Upper lobe of right lung (tissue), 1 donor: ENCODE measurements around the gene UBL7. TPM values are rescaled to one million over a fixed set of nuclear protein-coding genes. Genes with fewer than 3 reads are reported as not detected.
"Not testable (repeated sequence)": the region's sequence is repeated elsewhere in the genome, so short reads cannot be mapped to it uniquely, and the experiment has no call there.

Experiments
- ATAC-seq: fragments of 200-7000 bp; cut with Tn5 transposase; one replicate; pipeline ENCODE4 v1.9.1; 2020; ENCODE audit warnings: mild to moderate bottlenecking, moderate library complexity
- DNase-seq: peaks from one replicate; pipeline ENCODE4 v3.0.0-alpha.2; 2020
- H3K27ac ChIP-seq: fragments of 200-600 bp; one replicate; pipeline ENCODE4 v1.8.0; 2022
- H3K27me3 ChIP-seq: fragments of 200-600 bp; one replicate; pipeline ENCODE4 v1.8.0; 2022; ENCODE audit warnings: mild to moderate bottlenecking
- H3K36me3 ChIP-seq: fragments of 200-600 bp; one replicate; pipeline ENCODE4 v1.8.0; 2022
- H3K4me1 ChIP-seq: fragments of 200-600 bp; one replicate; pipeline ENCODE4 v1.8.0; 2022
- H3K4me3 ChIP-seq: fragments of 200-600 bp; one replicate; pipeline ENCODE4 v1.8.0; 2022; ENCODE audit warnings: mild to moderate bottlenecking
- H3K9me3 ChIP-seq: fragments of 200-600 bp; one replicate; pipeline ENCODE4 v1.8.0; 2022
- CTCF ChIP-seq: fragments of 200-600 bp; IDR thresholded peaks from one replicate; pipeline ENCODE4 v1.8.0; 2022; ENCODE audit warnings: antibody characterized with exemption
- intact Hi-C: fragments of 100-400 bp; cut with DNase I; formaldehyde crosslinking; loops from one replicate; pipeline ENCODE4 v1.11.0; 2022
- total RNA-seq: library from RNA; stranded (reverse); fragmentation: NEBNext Ultra II Directional; extraction: Animal tissue kit (Norgen Biotek cat#: 25700); gene quantifications from one replicate; pipeline ENCODE4 v1.2.1, GENCODE V29; 2021
- donor health status: DM: no; HTN: yes; CAD: no; lungs with severe emphysema.

UBL7 gene
- total RNA-seq, 1 donor from 2014 or later = 40.8 TPM

GRCh38 chr15:74489518-74490338 is 28.8 kb upstream of the UBL7 start:
- ATAC-seq = peak; percentile 93
- peak; percentile 71 for DNase-seq

GRCh38 chr15:74488776-74489175 is 27.8 kb upstream of the UBL7 start:
- H3K4me3 ChIP-seq = no peak overlapping the region
- DNase-seq = no peak
- no peaks in the 10 kb centered on the region for H3K9me3 ChIP-seq
- no peaks in the 10 kb centered on the region for H3K27me3 ChIP-seq
- H3K4me1 ChIP-seq = no peaks in the 10 kb centered on the region
- H3K36me3 ChIP-seq = no peaks in the 10 kb centered on the region
- intact Hi-C loops = no loop called here
- ATAC-seq = no peak
- no peak for TF ChIP-seq CTCF
- no peak overlapping the region for H3K27ac ChIP-seq

More at GRCh38 chr15:74489518-74490338, 28.8 kb upstream of the UBL7 start:
- H3K27ac ChIP-seq = no peak overlapping the region
- H3K4me3 ChIP-seq = no peak overlapping the region
- H3K27me3 ChIP-seq = no peaks in the 10 kb centered on the region
- H3K36me3 ChIP-seq = no peaks in the 10 kb centered on the region
- no peaks in the 10 kb centered on the region for H3K9me3 ChIP-seq
- intact Hi-C loops = no loop called here
- peak; percentile 70 for TF ChIP-seq CTCF
- H3K4me1 ChIP-seq = no peaks in the 10 kb centered on the region

GRCh38 chr15:74482661-74483060 is 21.7 kb upstream of the UBL7 start:
- intact Hi-C loops = no loop called here
- H3K4me1 ChIP-seq = no peaks in the 10 kb centered on the region
- H3K4me3 ChIP-seq = no peak overlapping the region
- H3K9me3 ChIP-seq = no peaks in the 10 kb centered on the region
- H3K36me3 ChIP-seq = no peaks in the 10 kb centered on the region
- H3K27me3 ChIP-seq = no peaks in the 10 kb centered on the region
- no peak for ATAC-seq
- no peak for TF ChIP-seq CTCF
- no peak for DNase-seq
- H3K27ac ChIP-seq = no peak overlapping the region

GRCh38 chr15:74480364-74480763 is 19.4 kb upstream of the UBL7 start:
- intact Hi-C loops, H3K9me3 ChIP-seq, H3K27ac ChIP-seq, ATAC-seq, H3K27me3 ChIP-seq, H3K4me3 ChIP-seq, H3K36me3 ChIP-seq, H3K4me1 ChIP-seq, DNase-seq: not testable (repeated sequence)

GRCh38 chr15:74471621-74472020 is 10.7 kb upstream of the UBL7 start:
- H3K27ac ChIP-seq, H3K36me3 ChIP-seq, H3K27me3 ChIP-seq, ATAC-seq, intact Hi-C loops, H3K9me3 ChIP-seq, H3K4me3 ChIP-seq, H3K4me1 ChIP-seq, DNase-seq: not testable (repeated sequence)

GRCh38 chr15:74470631-74471395 is 9.9 kb upstream of the UBL7 start:
- intact Hi-C loops = no loop called here
- no peak for ATAC-seq
- H3K4me3 ChIP-seq = no peak overlapping the region
- no peak for DNase-seq
- no peaks in the 10 kb centered on the region for H3K27me3 ChIP-seq
- H3K9me3 ChIP-seq = no peaks in the 10 kb centered on the region
- H3K4me1 ChIP-seq = no peaks in the 10 kb centered on the region
- H3K36me3 ChIP-seq = peaks cover 9% of the 10 kb centered on the region
- TF ChIP-seq CTCF = no peak
- no peak overlapping the region for H3K27ac ChIP-seq
